SK-N-SH treated with all-trans-retinoic acid at 6 μM for 48 hours (cell line): ENCODE measurements around the gene MAEL.

Experiments used
- CSDC2 ChIP-seq: fragments of 250-450 bp; sonication (Bioruptor Pico); IDR thresholded peaks from 2 replicates; pipeline ENCODE4 v1.5.0; 2020; ENCODE audit warnings: mild to moderate bottlenecking, moderate library complexity
- GLIS3 ChIP-seq: fragments of 250-450 bp; sonication (Bioruptor Pico); IDR thresholded peaks from 2 replicates; pipeline ENCODE4 v1.5.0; 2020; ENCODE audit warnings: mild to moderate bottlenecking, moderate library complexity
- ISL1 ChIP-seq: fragments of 250-450 bp; sonication (Bioruptor Pico); IDR thresholded peaks from 2 replicates; pipeline ENCODE4 v2.1.2; 2022; ENCODE audit warnings: mild to moderate bottlenecking, moderate library complexity
- PPARA ChIP-seq: fragments of 250-450 bp; sonication (Bioruptor Pico); IDR thresholded peaks from 2 replicates; pipeline ENCODE4 v1.5.0; 2020; ENCODE audit warnings: mild to moderate bottlenecking, borderline replicate concordance
- TOX ChIP-seq: fragments of 250-450 bp; sonication (Bioruptor Pico); IDR thresholded peaks from 2 replicates; pipeline ENCODE4 v1.8.0; 2021; ENCODE audit warnings: mild to moderate bottlenecking, moderate library complexity, borderline replicate concordance
- ZFP3 ChIP-seq: fragments of 250-450 bp; sonication (Bioruptor Pico); IDR thresholded peaks from 2 replicates; pipeline ENCODE4 v1.5.0; 2020; ENCODE audit warnings: mild to moderate bottlenecking, moderate library complexity
- ZNF8 ChIP-seq: fragments of 450-650 bp; formaldehyde crosslinking; IDR thresholded peaks from 2 replicates; pipeline ENCODE4 v1.5.0; 2020; ENCODE audit warnings: mild to moderate bottlenecking, moderate library complexity
- TF ChIP-seq, protein P1 (sequence below): fragments of 250-450 bp; sonication (Bioruptor Pico); IDR thresholded peaks from 2 replicates; pipeline ENCODE4 v1.8.0; 2020; ENCODE audit warnings: mild to moderate bottlenecking, moderate library complexity, borderline replicate concordance
- TF ChIP-seq, protein P2 (sequence below): fragments of 250-450 bp; sonication (Bioruptor Pico); IDR thresholded peaks from 2 replicates; pipeline ENCODE4 v1.5.0; 2020; ENCODE audit warnings: mild to moderate bottlenecking, moderate library complexity
- TF ChIP-seq, protein P3 (sequence below): fragments of 250-450 bp; sonication (Bioruptor Pico); IDR thresholded peaks from 2 replicates; pipeline ENCODE4 v1.5.1; 2020; ENCODE audit warnings: low read depth, mild to moderate bottlenecking, moderate library complexity

DNA sequence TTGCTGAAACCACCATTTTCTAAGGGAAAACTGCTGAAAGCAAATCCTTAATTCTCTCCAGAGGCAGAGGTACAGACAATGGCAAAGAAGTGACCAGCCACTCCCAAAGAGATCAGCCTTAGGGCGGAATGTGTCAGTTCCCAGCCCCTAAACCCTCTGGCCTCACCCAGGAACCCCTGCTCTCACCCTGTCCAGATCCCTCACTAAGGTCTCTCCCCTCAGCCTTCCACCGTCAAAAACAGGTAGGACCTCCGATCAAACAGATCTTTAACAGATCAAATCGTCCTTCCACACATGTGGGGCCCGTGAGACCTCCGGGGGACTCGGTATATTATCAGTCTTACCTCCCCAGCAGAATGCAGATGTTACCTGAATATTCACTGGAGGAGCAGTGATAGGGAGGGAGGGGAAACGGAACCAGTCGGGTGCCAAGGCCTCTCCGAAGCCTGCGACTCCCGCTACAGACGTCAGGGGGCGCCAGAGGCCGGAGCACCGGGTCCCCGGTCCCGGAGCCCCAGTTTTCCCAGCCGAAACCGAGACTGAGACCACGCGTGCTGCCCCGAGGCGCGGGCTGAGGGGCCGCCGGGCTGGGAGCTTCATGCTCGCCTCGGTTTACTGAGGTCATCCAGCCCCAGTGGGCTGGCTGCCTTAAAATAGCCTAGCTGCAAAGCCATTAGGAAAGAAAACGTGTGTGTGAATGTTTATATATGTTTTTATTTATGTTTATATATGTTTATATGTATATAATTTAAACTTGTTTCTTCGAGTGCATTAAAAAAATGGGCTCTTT, 77.4 kb downstream of the MAEL start:
- no peak for TF ChIP-seq TOX
- TF ChIP-seq, protein P1, sequence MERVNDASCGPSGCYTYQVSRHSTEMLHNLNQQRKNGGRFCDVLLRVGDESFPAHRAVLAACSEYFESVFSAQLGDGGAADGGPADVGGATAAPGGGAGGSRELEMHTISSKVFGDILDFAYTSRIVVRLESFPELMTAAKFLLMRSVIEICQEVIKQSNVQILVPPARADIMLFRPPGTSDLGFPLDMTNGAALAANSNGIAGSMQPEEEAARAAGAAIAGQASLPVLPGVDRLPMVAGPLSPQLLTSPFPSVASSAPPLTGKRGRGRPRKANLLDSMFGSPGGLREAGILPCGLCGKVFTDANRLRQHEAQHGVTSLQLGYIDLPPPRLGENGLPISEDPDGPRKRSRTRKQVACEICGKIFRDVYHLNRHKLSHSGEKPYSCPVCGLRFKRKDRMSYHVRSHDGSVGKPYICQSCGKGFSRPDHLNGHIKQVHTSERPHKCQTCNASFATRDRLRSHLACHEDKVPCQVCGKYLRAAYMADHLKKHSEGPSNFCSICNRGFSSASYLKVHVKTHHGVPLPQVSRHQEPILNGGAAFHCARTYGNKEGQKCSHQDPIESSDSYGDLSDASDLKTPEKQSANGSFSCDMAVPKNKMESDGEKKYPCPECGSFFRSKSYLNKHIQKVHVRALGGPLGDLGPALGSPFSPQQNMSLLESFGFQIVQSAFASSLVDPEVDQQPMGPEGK (CRISPR knock-in tag) = no peak
- no peak for TF ChIP-seq GLIS3 (CRISPR knock-in tag)
- TF ChIP-seq ISL1 = no peak
- TF ChIP-seq CSDC2 (CRISPR knock-in tag) = no peak
- TF ChIP-seq ZNF8 (CRISPR knock-in tag) = no peak
- no peak for TF ChIP-seq PPARA (CRISPR knock-in tag)
- no peak for TF ChIP-seq ZFP3 (CRISPR knock-in tag)
- TF ChIP-seq, protein P2, sequence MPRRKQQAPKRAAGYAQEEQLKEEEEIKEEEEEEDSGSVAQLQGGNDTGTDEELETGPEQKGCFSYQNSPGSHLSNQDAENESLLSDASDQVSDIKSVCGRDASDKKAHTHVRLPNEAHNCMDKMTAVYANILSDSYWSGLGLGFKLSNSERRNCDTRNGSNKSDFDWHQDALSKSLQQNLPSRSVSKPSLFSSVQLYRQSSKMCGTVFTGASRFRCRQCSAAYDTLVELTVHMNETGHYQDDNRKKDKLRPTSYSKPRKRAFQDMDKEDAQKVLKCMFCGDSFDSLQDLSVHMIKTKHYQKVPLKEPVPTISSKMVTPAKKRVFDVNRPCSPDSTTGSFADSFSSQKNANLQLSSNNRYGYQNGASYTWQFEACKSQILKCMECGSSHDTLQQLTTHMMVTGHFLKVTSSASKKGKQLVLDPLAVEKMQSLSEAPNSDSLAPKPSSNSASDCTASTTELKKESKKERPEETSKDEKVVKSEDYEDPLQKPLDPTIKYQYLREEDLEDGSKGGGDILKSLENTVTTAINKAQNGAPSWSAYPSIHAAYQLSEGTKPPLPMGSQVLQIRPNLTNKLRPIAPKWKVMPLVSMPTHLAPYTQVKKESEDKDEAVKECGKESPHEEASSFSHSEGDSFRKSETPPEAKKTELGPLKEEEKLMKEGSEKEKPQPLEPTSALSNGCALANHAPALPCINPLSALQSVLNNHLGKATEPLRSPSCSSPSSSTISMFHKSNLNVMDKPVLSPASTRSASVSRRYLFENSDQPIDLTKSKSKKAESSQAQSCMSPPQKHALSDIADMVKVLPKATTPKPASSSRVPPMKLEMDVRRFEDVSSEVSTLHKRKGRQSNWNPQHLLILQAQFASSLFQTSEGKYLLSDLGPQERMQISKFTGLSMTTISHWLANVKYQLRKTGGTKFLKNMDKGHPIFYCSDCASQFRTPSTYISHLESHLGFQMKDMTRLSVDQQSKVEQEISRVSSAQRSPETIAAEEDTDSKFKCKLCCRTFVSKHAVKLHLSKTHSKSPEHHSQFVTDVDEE (CRISPR knock-in tag) = no peak
- TF ChIP-seq, protein P3, sequence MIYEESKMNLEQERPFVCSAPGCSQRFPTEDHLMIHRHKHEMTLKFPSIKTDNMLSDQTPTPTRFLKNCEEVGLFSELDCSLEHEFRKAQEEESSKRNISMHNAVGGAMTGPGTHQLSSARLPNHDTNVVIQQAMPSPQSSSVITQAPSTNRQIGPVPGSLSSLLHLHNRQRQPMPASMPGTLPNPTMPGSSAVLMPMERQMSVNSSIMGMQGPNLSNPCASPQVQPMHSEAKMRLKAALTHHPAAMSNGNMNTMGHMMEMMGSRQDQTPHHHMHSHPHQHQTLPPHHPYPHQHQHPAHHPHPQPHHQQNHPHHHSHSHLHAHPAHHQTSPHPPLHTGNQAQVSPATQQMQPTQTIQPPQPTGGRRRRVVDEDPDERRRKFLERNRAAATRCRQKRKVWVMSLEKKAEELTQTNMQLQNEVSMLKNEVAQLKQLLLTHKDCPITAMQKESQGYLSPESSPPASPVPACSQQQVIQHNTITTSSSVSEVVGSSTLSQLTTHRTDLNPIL (CRISPR knock-in tag) = no peak
